Osteoblast (primary cell): Measurements from ENCODE around the gene ODAPH. TPM values are rescaled to one million over a fixed set of nuclear protein-coding genes. Genes with fewer than 3 reads are reported as not detected.

Experiments
- DNase-seq: peaks from one replicate; pipeline ENCODE4 v3.0.0; 2011; ENCODE audit warnings: low spot score, mixed read lengths; ENCODE audit not compliant: insufficient read length; ENCODE audit errors: missing footprints
- H2AFZ ChIP-seq: 2 replicates; pipeline ENCODE4 v1.6.0; 2011; ENCODE audit warnings: mild to moderate bottlenecking, low read length
- H3K27ac ChIP-seq: 2 replicates; pipeline ENCODE4 v1.5.1; 2011; ENCODE audit warnings: mild to moderate bottlenecking, low read depth, low read length, moderate library complexity
- H3K27me3 ChIP-seq: 2 replicates; pipeline ENCODE4 v1.6.0; 2012; ENCODE audit warnings: mild to moderate bottlenecking, control low read depth, inconsistent platforms, low read length, moderate library complexity; ENCODE audit not compliant: insufficient read depth
- H3K36me3 ChIP-seq: 2 replicates; pipeline ENCODE4 v1.5.1; 2011; ENCODE audit warnings: mild to moderate bottlenecking, low read length, control low read depth, moderate library complexity; ENCODE audit not compliant: insufficient read depth
- H3K4me1 ChIP-seq: 2 replicates; pipeline ENCODE4 v1.5.1; 2011; ENCODE audit warnings: mild to moderate bottlenecking, low read length, control low read depth, moderate library complexity; ENCODE audit not compliant: insufficient read depth
- H3K4me2 ChIP-seq: 2 replicates; pipeline ENCODE4 v1.6.0; 2011; ENCODE audit warnings: mild to moderate bottlenecking, low read length; ENCODE audit not compliant: insufficient read depth
- H3K4me3 ChIP-seq: fragments of 200-600 bp; sonication (generic); 3 replicates; pipeline ENCODE4 v1.5.1; 2012; ENCODE audit warnings: mild to moderate bottlenecking, low read length, inconsistent platforms; ENCODE audit not compliant: insufficient read depth
- H3K79me2 ChIP-seq: 2 replicates; pipeline ENCODE4 v1.6.0; 2012; ENCODE audit warnings: mild to moderate bottlenecking, low read length, control low read depth, inconsistent platforms; ENCODE audit not compliant: insufficient read depth
- H3K9me3 ChIP-seq: 2 replicates; pipeline ENCODE4 v1.5.1; 2011; ENCODE audit warnings: low read depth, low read length, control low read depth
- H4K20me1 ChIP-seq: 2 replicates; pipeline ENCODE4 v1.6.0; 2012; ENCODE audit warnings: mild to moderate bottlenecking, low read length, control low read depth; ENCODE audit not compliant: insufficient read depth
- CTCF ChIP-seq: IDR thresholded peaks from 2 replicates; pipeline ENCODE4 v1.5.1; 2011; ENCODE audit warnings: mild to moderate bottlenecking, low read depth, low read length, moderate library complexity; ENCODE audit errors: extremely low read depth
- total RNA-seq: library from RNA; depleted of rRNA; stranded (reverse); fragments of >200 nt; gene quantifications from 2 replicates; pipeline ENCODE4 v1.2.3, GENCODE V29; 2012

ODAPH gene
- total RNA-seq, 1 donor, result not detected

GRCh38 chr4:75598390-75598789 is 42.5 kb downstream of the ODAPH start:
- H3K27me3 ChIP-seq, result peaks cover 7% of the 10 kb centered on the region
- H3K9me3 ChIP-seq, result no peaks in the 10 kb centered on the region
- DNase-seq, result no peak
- no peaks in the 10 kb centered on the region for H3K4me1 ChIP-seq
- no peaks in the 10 kb centered on the region for H3K79me2 ChIP-seq
- H3K36me3 ChIP-seq, result no peaks in the 10 kb centered on the region
- no peak overlapping the region for H3K4me2 ChIP-seq
- no peak for TF ChIP-seq CTCF
- H2AFZ ChIP-seq, result no peak overlapping the region
- H3K27ac ChIP-seq, result no peak overlapping the region
- no peaks in the 10 kb centered on the region for H4K20me1 ChIP-seq
- H3K4me3 ChIP-seq, result no peak overlapping the region

GRCh38 chr4:75599647-75600046 is 43.8 kb downstream of the ODAPH start:
- Histone ChIP-seq H3K9me3 (no peaks in the 10 kb centered on the region), H3K79me2 (no peaks in the 10 kb centered on the region), H3K4me3 (no peak overlapping the region), H4K20me1 (no peaks in the 10 kb centered on the region), H3K4me1 (no peaks in the 10 kb centered on the region), H2AFZ (no peak overlapping the region), H3K27ac (no peak overlapping the region), H3K4me2 (no peak overlapping the region), H3K36me3 (no peaks in the 10 kb centered on the region), H3K27me3 (peaks cover 7% of the 10 kb centered on the region)
- TF ChIP-seq CTCF, result no peak
- no peak for DNase-seq

- no peaks in the 10 kb centered on the region for H3K27me3 ChIP-seq
- no peaks in the 10 kb centered on the region for H3K4me1 ChIP-seq
- no peak overlapping the region for H2AFZ ChIP-seq
- no peak overlapping the region for H3K4me2 ChIP-seq
- no peak for TF ChIP-seq CTCF
- no peaks in the 10 kb centered on the region for H3K79me2 ChIP-seq
- no peaks in the 10 kb centered on the region for H3K36me3 ChIP-seq
- H3K9me3 ChIP-seq, result no peaks in the 10 kb centered on the region
- no peak overlapping the region for H3K27ac ChIP-seq
- no peaks in the 10 kb centered on the region for H4K20me1 ChIP-seq
- no peak for DNase-seq
- no peak overlapping the region for H3K4me3 ChIP-seq
These were observed 50.1 kb downstream of the ODAPH start for GRCh38 chr4:75605928-75606327.

GRCh38 chr4:75612306-75612705 is 56.4 kb downstream of the ODAPH start:
- no peak overlapping the region for H3K4me2 ChIP-seq
- H3K27ac ChIP-seq, result no peak overlapping the region
- no peaks in the 10 kb centered on the region for H3K9me3 ChIP-seq
- no peak for DNase-seq
- no peaks in the 10 kb centered on the region for H3K36me3 ChIP-seq
- no peaks in the 10 kb centered on the region for H4K20me1 ChIP-seq
- H3K79me2 ChIP-seq, result no peaks in the 10 kb centered on the region
- no peaks in the 10 kb centered on the region for H3K4me1 ChIP-seq
- no peak overlapping the region for H2AFZ ChIP-seq
- no peak overlapping the region for H3K4me3 ChIP-seq
- H3K27me3 ChIP-seq, result no peaks in the 10 kb centered on the region
- TF ChIP-seq CTCF, result no peak

Other genes with a start within 250 kb of the ODAPH start
- 20.0 and 27.9 TPM in 2 replicates for gene RCHY1, start 41.7 kb upstream of the ODAPH start, total RNA-seq
- gene THAP6, start 41.6 kb upstream of the ODAPH start, total RNA-seq, result 17.0 and 20.9 TPM in 2 replicates
- gene CDKL2, start 74.5 kb downstream of the ODAPH start, total RNA-seq, result 0.72 and 0.88 TPM in 2 replicates
- 159 and 171 TPM in 2 replicates for gene G3BP2, start 117.3 kb downstream of the ODAPH start, total RNA-seq
- gene USO1, start 168.5 kb downstream of the ODAPH start, total RNA-seq, result 120 and 122 TPM in 2 replicates